Astrocyte (in vitro differentiated cells and primary cell): ENCODE measurements around the gene PTPRK. TPM values are rescaled to one million over a fixed set of nuclear protein-coding genes. Genes with fewer than 3 reads are reported as not detected.

Source experiments
- DNase-seq: peaks from one replicate; pipeline ENCODE4 v3.0.0-alpha.2; 2010; ENCODE audit warnings: low read depth
- FAIRE-seq: peaks from 2 replicates; lab custom pipeline; 2011; peaks lifted over from hg19 to GRCh38; lab: Jason Lieb, UNC
- H2AFZ ChIP-seq: 2 replicates; pipeline ENCODE4 v1.6.0; 2012; ENCODE audit warnings: low read depth, low read length, inconsistent platforms
- H3K27ac ChIP-seq: 2 replicates; pipeline ENCODE4 v1.5.1; 2011; ENCODE audit warnings: low read depth, low read length, inconsistent platforms
- H3K27me3 ChIP-seq: 2 replicates; pipeline ENCODE4 v1.6.0; 2011; ENCODE audit warnings: low read length, inconsistent platforms; ENCODE audit not compliant: insufficient read depth
- H3K36me3 ChIP-seq: 2 replicates; pipeline ENCODE4 v1.5.1; 2011; ENCODE audit warnings: low read length, inconsistent platforms; ENCODE audit not compliant: insufficient read depth
- H3K4me1 ChIP-seq: 2 replicates; pipeline ENCODE4 v1.5.1; 2011; ENCODE audit warnings: low read length, inconsistent platforms; ENCODE audit not compliant: insufficient read depth
- H3K4me2 ChIP-seq: 2 replicates; pipeline ENCODE4 v1.6.0; 2012; ENCODE audit warnings: low read length, inconsistent platforms
- H3K4me3 ChIP-seq: 2 replicates; pipeline ENCODE4 v1.5.1; 2011; ENCODE audit warnings: low read depth, mild to moderate bottlenecking, low read length, inconsistent platforms; ENCODE audit not compliant: insufficient read depth
- H3K79me2 ChIP-seq: 2 replicates; pipeline ENCODE4 v1.6.0; 2012; ENCODE audit warnings: mild to moderate bottlenecking, low read length, inconsistent platforms; ENCODE audit not compliant: insufficient read depth
- H3K9ac ChIP-seq: 2 replicates; pipeline ENCODE4 v1.6.0; 2012; ENCODE audit warnings: mild to moderate bottlenecking, low read length, inconsistent platforms
- H3K9me3 ChIP-seq: 2 replicates; pipeline ENCODE4 v1.5.1; 2012; ENCODE audit warnings: low read depth, mild to moderate bottlenecking, low read length, inconsistent platforms; ENCODE audit not compliant: insufficient read depth
- H4K20me1 ChIP-seq: 2 replicates; pipeline ENCODE4 v1.6.0; 2012; ENCODE audit warnings: low read length, inconsistent platforms; ENCODE audit not compliant: insufficient read depth
- H3K27ac Mint-ChIP-seq: one replicate; pipeline ENCODE4 v1.8.0; 2021; ENCODE audit warnings: mild to moderate bottlenecking, mixed read lengths; ENCODE audit not compliant: unreplicated experiment
- H3K27me3 Mint-ChIP-seq: one replicate; pipeline ENCODE4 v1.8.0; 2021; ENCODE audit warnings: low read depth, mixed read lengths; ENCODE audit not compliant: unreplicated experiment
- H3K36me3 Mint-ChIP-seq: one replicate; pipeline ENCODE4 v1.8.0; 2021; ENCODE audit warnings: low read depth, mixed read lengths; ENCODE audit not compliant: unreplicated experiment
- H3K4me1 Mint-ChIP-seq: one replicate; pipeline ENCODE4 v1.8.0; 2021; ENCODE audit warnings: low read depth, mixed read lengths; ENCODE audit not compliant: unreplicated experiment
- H3K4me3 Mint-ChIP-seq: one replicate; pipeline ENCODE4 v1.8.0; 2021; ENCODE audit warnings: mild to moderate bottlenecking, moderate library complexity, mixed read lengths; ENCODE audit not compliant: unreplicated experiment
- H3K9me3 Mint-ChIP-seq: one replicate; pipeline ENCODE4 v1.8.0; 2021; ENCODE audit warnings: mild to moderate bottlenecking, mixed read lengths; ENCODE audit not compliant: unreplicated experiment
- CTCF ChIP-seq: IDR thresholded peaks from 2 replicates; pipeline ENCODE4 v1.5.1; 2011; ENCODE audit warnings: low read depth, mild to moderate bottlenecking, inconsistent platforms, low read length, moderate library complexity; ENCODE audit not compliant: insufficient read depth
- EZH2 ChIP-seq: IDR thresholded peaks from 2 replicates; pipeline ENCODE4 v1.6.1; 2012; ENCODE audit warnings: mild to moderate bottlenecking, low read length, inconsistent platforms; ENCODE audit not compliant: insufficient read depth
- total RNA-seq: library from RNA; stranded (reverse); gene quantifications from 2 replicates; pipeline ENCODE4 v1.2.1, GENCODE V29; 2021

Gene PTPRK
- total RNA-seq, 1 donor from 2014 or later: 159 TPM

GRCh38 chr6:128206610-128207426, 313.6 kb downstream of the PTPRK start:
- Mint-ChIP-seq H3K4me3 (no peak overlapping the region), H3K27me3 (no peaks in the 10 kb centered on the region), H3K27ac (no peak overlapping the region), H3K4me1 (peaks cover 58% of the 10 kb centered on the region), H3K9me3 (no peaks in the 10 kb centered on the region), H3K36me3 (peaks cover 4% of the 10 kb centered on the region)
- peak; percentile 34 for DNase-seq
- Histone ChIP-seq H3K9me3 (no peaks in the 10 kb centered on the region), H3K9ac (no peak overlapping the region), H3K27me3 (no peaks in the 10 kb centered on the region), H3K36me3 (no peaks in the 10 kb centered on the region), H3K27ac (no peak overlapping the region), H3K4me2 (no peak overlapping the region), H2AFZ (no peak overlapping the region), H4K20me1 (peaks cover 11% of the 10 kb centered on the region), H3K4me1 (peaks cover 29% of the 10 kb centered on the region), H3K79me2 (peaks cover 24% of the 10 kb centered on the region), H3K4me3 (no peak overlapping the region)
- FAIRE-seq: peak; percentile 59
- TF ChIP-seq EZH2 (no peak), CTCF (no peak)

GRCh38 chr6:128204616-128205015, 315.8 kb downstream of the PTPRK start:
- Mint-ChIP-seq H3K4me3 (no peak overlapping the region), H3K4me1 (peaks cover 47% of the 10 kb centered on the region), H3K27me3 (no peaks in the 10 kb centered on the region), H3K27ac (peak overlapping the region; percentile 56), H3K36me3 (peaks cover 4% of the 10 kb centered on the region), H3K9me3 (no peaks in the 10 kb centered on the region)
- H3K9me3 ChIP-seq: no peaks in the 10 kb centered on the region
- H3K79me2 ChIP-seq: peaks cover 26% of the 10 kb centered on the region
- no peak for FAIRE-seq
- DNase-seq: peak; percentile 59
- no peak overlapping the region for H3K9ac ChIP-seq
- no peak for TF ChIP-seq CTCF
- H2AFZ ChIP-seq: no peak overlapping the region
- no peak overlapping the region for H3K4me3 ChIP-seq
- H3K27ac ChIP-seq: no peak overlapping the region
- no peak overlapping the region for H3K4me2 ChIP-seq
- no peaks in the 10 kb centered on the region for H3K27me3 ChIP-seq
- H3K4me1 ChIP-seq: peaks cover 21% of the 10 kb centered on the region
- peaks cover 11% of the 10 kb centered on the region for H4K20me1 ChIP-seq
- no peaks in the 10 kb centered on the region for H3K36me3 ChIP-seq

- no peak overlapping the region for H2AFZ ChIP-seq
- no peak for FAIRE-seq
- H3K4me3 ChIP-seq: no peak overlapping the region
- no peak overlapping the region for H3K27ac ChIP-seq
- H3K36me3 Mint-ChIP-seq: peaks cover 7% of the 10 kb centered on the region
- H3K4me2 ChIP-seq: no peak overlapping the region
- no peaks in the 10 kb centered on the region for H3K27me3 Mint-ChIP-seq
- H4K20me1 ChIP-seq: peaks cover 11% of the 10 kb centered on the region
- no peak overlapping the region for H3K27ac Mint-ChIP-seq
- H3K9me3 ChIP-seq: no peaks in the 10 kb centered on the region
- H3K79me2 ChIP-seq: peaks cover 26% of the 10 kb centered on the region
- TF ChIP-seq EZH2 (no peak), CTCF (no peak)
- no peaks in the 10 kb centered on the region for H3K9me3 Mint-ChIP-seq
- H3K4me3 Mint-ChIP-seq: no peak overlapping the region
- H3K9ac ChIP-seq: no peak overlapping the region
- H3K4me1 Mint-ChIP-seq: peaks cover 28% of the 10 kb centered on the region
- H3K36me3 ChIP-seq: no peaks in the 10 kb centered on the region
- H3K27me3 ChIP-seq: no peaks in the 10 kb centered on the region
- DNase-seq: no peak
- H3K4me1 ChIP-seq: no peaks in the 10 kb centered on the region
Measured at GRCh38 chr6:128202169-128202765, 318.1 kb downstream of the PTPRK start.
